Chondrocyte (in vitro differentiated cells): ENCODE data around the gene COL4A5. TPM values are rescaled to one million over a fixed set of nuclear protein-coding genes. Genes with fewer than 3 reads are reported as not detected.
A peak's percentile ranks its signal among the peaks of the same experiment; 100 is the strongest.

Source experiments
- DNase-seq: peaks from one replicate; pipeline ENCODE4 v3.0.0; 2021; ENCODE audit warnings: mixed read lengths, low spot score
- H3K27ac Mint-ChIP-seq: one replicate; pipeline ENCODE4 v1.8.0; 2021; ENCODE audit warnings: mild to moderate bottlenecking, moderate library complexity, mixed read lengths; ENCODE audit not compliant: unreplicated experiment
- H3K27me3 Mint-ChIP-seq: 2 replicates; pipeline ENCODE4 v1.8.0; 2021; ENCODE audit warnings: low read depth, mixed read lengths
- H3K36me3 Mint-ChIP-seq: 2 replicates; pipeline ENCODE4 v1.8.0; 2021; ENCODE audit warnings: low read depth, mixed read lengths
- H3K4me1 Mint-ChIP-seq: 2 replicates; pipeline ENCODE4 v1.8.0; 2021; ENCODE audit warnings: low read depth, mild to moderate bottlenecking, mixed read lengths
- H3K4me3 Mint-ChIP-seq: one replicate; pipeline ENCODE4 v1.8.0; 2021; ENCODE audit warnings: mild to moderate bottlenecking, moderate library complexity, mixed read lengths; ENCODE audit not compliant: unreplicated experiment
- H3K9me3 Mint-ChIP-seq: 2 replicates; pipeline ENCODE4 v1.8.0; 2021; ENCODE audit warnings: low read depth, mixed read lengths
- CTCF ChIP-seq: fragments of 200-600 bp; sonication (generic); IDR thresholded peaks from 2 replicates; pipeline ENCODE4 v1.5.0; 2021; ENCODE audit warnings: antibody characterized with exemption, mild to moderate bottlenecking, moderate library complexity
- total RNA-seq: library from RNA; stranded (reverse); gene quantifications from 3 replicates; pipeline ENCODE4 v1.2.1, GENCODE V29; 2021

The COL4A5 gene
- total RNA-seq, 1 donor from 2014 or later = 211 TPM

DNA sequence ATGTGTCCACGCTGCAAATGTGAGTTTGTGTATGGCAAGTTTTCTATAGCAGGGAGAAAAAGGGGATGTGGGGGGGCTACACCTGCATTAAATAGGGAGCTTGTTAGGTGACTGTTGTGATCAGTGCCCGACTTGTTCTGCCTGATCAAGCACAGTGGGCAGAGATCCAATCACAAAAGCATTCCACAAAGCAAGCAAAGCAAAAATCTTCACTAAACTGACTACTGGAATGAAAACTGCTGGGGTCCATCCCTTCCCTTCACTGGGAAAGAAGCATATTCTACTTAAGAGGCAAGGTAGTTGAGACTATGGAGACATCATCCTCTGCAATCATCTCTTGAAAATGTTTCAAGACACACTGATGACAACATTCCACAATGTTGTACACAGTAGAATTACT, 291.5 kb downstream of the COL4A5 start:
- H3K9me3 Mint-ChIP-seq = no peaks in the 10 kb centered on the region
- no peak overlapping the region for H3K27ac Mint-ChIP-seq
- no peak overlapping the region for H3K4me3 Mint-ChIP-seq

GRCh38 chrX:108732630-108733321, 293.1 kb downstream of the COL4A5 start:
- H3K36me3 Mint-ChIP-seq = no peaks in the 10 kb centered on the region
- peak; percentile 70 for DNase-seq
- no peak overlapping the region for H3K27ac Mint-ChIP-seq
- no peaks in the 10 kb centered on the region for H3K9me3 Mint-ChIP-seq
- peaks cover 30% of the 10 kb centered on the region for H3K4me1 Mint-ChIP-seq
- H3K4me3 Mint-ChIP-seq = peak overlapping the region; percentile 44
- H3K27me3 Mint-ChIP-seq = peaks cover 84% of the 10 kb centered on the region
- no peak for TF ChIP-seq CTCF

More for the DNA sequence above, 291.5 kb downstream of the COL4A5 start:
- Mint-ChIP-seq H3K36me3 (no peaks in the 10 kb centered on the region), H3K27me3 (peaks cover 82% of the 10 kb centered on the region), H3K4me1 (peaks cover 16% of the 10 kb centered on the region)
- TF ChIP-seq CTCF = no peak
- DNase-seq = no peak

- H3K27ac Mint-ChIP-seq = no peak overlapping the region
- H3K4me1 Mint-ChIP-seq = peaks cover 30% of the 10 kb centered on the region
- no peak for TF ChIP-seq CTCF
Observed at GRCh38 chrX:108734426-108734825, 294.8 kb downstream of the COL4A5 start.

DNA sequence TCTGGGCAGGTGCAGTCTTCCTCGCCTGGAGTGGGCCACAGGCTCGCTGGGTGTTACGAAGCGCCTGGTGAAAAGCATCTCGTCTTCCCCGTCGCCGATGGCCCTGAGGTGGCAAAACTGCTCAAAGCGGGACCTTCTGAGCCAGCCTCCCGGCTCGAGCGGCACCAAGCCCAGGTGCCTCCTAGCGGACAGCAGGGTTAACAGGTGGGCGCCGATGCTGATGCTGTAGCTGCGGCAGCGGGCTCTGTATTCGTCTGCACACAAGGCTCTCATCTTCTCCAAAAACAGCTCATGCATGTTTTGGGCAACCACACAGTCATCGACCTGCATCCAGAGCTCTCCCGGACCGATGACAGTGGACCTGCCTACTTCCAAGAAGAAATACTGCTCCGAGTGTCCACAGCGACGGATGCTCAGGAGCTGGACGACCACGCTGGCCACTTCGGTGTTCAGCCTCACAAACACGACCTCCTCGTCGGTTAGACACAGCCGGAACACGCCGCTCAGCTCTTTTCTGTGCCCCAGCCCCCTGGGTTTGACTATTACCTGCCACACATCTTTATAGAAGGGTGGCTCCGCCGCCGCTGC, 295.5 kb downstream of the COL4A5 start:
- DNase-seq = peak; percentile 75
- Mint-ChIP-seq H3K4me3 (peak overlapping the region; percentile 78), H3K36me3 (no peaks in the 10 kb centered on the region), H3K27ac (no peak overlapping the region), H3K9me3 (no peaks in the 10 kb centered on the region), H3K27me3 (peaks cover 81% of the 10 kb centered on the region), H3K4me1 (peaks cover 30% of the 10 kb centered on the region)
- peak; percentile 21 for TF ChIP-seq CTCF

More at GRCh38 chrX:108734426-108734825, 294.8 kb downstream of the COL4A5 start:
- Mint-ChIP-seq H3K9me3 (no peaks in the 10 kb centered on the region), H3K27me3 (peaks cover 77% of the 10 kb centered on the region), H3K4me3 (no peak overlapping the region), H3K36me3 (no peaks in the 10 kb centered on the region)
- peak; percentile 64 for DNase-seq

- no peak for TF ChIP-seq CTCF
- peaks cover 30% of the 10 kb centered on the region for H3K4me1 Mint-ChIP-seq
- DNase-seq = peak; percentile 69
- peak overlapping the region; percentile 78 for H3K4me3 Mint-ChIP-seq
- no peaks in the 10 kb centered on the region for H3K9me3 Mint-ChIP-seq
- H3K36me3 Mint-ChIP-seq = no peaks in the 10 kb centered on the region
- H3K27ac Mint-ChIP-seq = no peak overlapping the region
- peaks cover 77% of the 10 kb centered on the region for H3K27me3 Mint-ChIP-seq
Observed at GRCh38 chrX:108735679-108736508, 296.3 kb downstream of the COL4A5 start.
